H1 (cell line): Measurements from ENCODE around the gene CABP4. TPM values are rescaled to one million over a fixed set of nuclear protein-coding genes. Genes with fewer than 3 reads are reported as not detected.

Experiments
- CTCF ChIA-PET: fragments of 300-600 bp; sonication (Branson Sonifier 250); formaldehyde crosslinking; loops from one replicate; lab custom pipeline; 2021; ENCODE audit not compliant: partially characterized antibody; lab: Charles Lee
- POLR2A ChIA-PET: fragments of 300-600 bp; sonication (Branson Sonifier 250); formaldehyde crosslinking; loops from one replicate; lab custom pipeline; 2021; ENCODE audit warnings: inconsistent platforms; ENCODE audit not compliant: partially characterized antibody; lab: Charles Lee
- DNase-seq, 2 experiments: peaks; one replicate each; pipeline versions ENCODE4 v3.0.0 to v3.0.0-alpha.2; 2010 to 2022; ENCODE audit warnings: low spot score in 2 of 2, low read depth in 1 of 2, mixed read lengths in 1 of 2
- FAIRE-seq: peaks from 2 replicates; lab custom pipeline; 2011; peaks lifted over from hg19 to GRCh38; lab: Jason Lieb, UNC
- H2AFZ ChIP-seq: 2 replicates; pipeline ENCODE4 v1.8.1; 2012; ENCODE audit warnings: low read length, inconsistent platforms
- H2AK5ac ChIP-seq: 2 replicates; pipeline ENCODE4 v1.6.1; 2013; ENCODE audit warnings: low read depth, low read length
- H2BK120ac ChIP-seq: replicated peaks from 2 replicates; pipeline ENCODE3; 2013; ENCODE audit warnings: low read depth, low read length, inconsistent platforms
- H2BK12ac ChIP-seq: 2 replicates; pipeline ENCODE4 v1.6.1; 2013; ENCODE audit warnings: low read depth, low read length
- H2BK15ac ChIP-seq: 2 replicates; pipeline ENCODE4 v1.6.1; 2013; ENCODE audit warnings: low read length
- H2BK20ac ChIP-seq: 2 replicates; pipeline ENCODE4 v1.6.1; 2013; ENCODE audit warnings: low read length
- H2BK5ac ChIP-seq: 2 replicates; pipeline ENCODE4 v1.6.1; 2013; ENCODE audit warnings: low read depth, low read length
- H3K14ac ChIP-seq: 2 replicates; pipeline ENCODE4 v1.6.1; 2013; ENCODE audit warnings: inconsistent platforms; ENCODE audit not compliant: insufficient read length
- H3K18ac ChIP-seq: 2 replicates; pipeline ENCODE4 v1.6.1; 2013; ENCODE audit warnings: low read length; ENCODE audit errors: extremely low read depth
- H3K23ac ChIP-seq: 2 replicates; pipeline ENCODE4 v1.6.1; 2013; ENCODE audit warnings: inconsistent platforms; ENCODE audit not compliant: insufficient read length
- H3K23me2 ChIP-seq: 2 replicates; pipeline ENCODE4 v1.6.1; 2013; ENCODE audit warnings: low read depth, low read length
- H3K27ac ChIP-seq: 2 replicates; pipeline ENCODE4 v1.6.1; 2011; ENCODE audit warnings: low read depth, low read length, inconsistent platforms
- H3K27me3 ChIP-seq, 4 experiments: replicated peaks in 1 of 4; 1 replicate in 1 of 4; 2 replicates in 3 of 4; pipeline versions ENCODE4 v1.6.1 to v1.8.1; 2011 to 2013; ENCODE audit warnings: low read length in 3 of 4, mild to moderate bottlenecking in 3 of 4, inconsistent platforms in 2 of 4, mixed read lengths in 2 of 4, moderate library complexity in 1 of 4; ENCODE audit not compliant: control insufficient read depth in 3 of 4, insufficient read depth in 3 of 4; ENCODE audit errors: extremely low read depth in 1 of 4
- H3K36me3 ChIP-seq, 4 experiments: 2 replicates each; pipeline versions ENCODE4 v1.6.1 to v1.8.1; 2011 to 2013; ENCODE audit warnings: mild to moderate bottlenecking in 4 of 4, low read length in 3 of 4, moderate library complexity in 2 of 4, control low read depth in 1 of 4, inconsistent platforms in 1 of 4; ENCODE audit not compliant: insufficient read depth in 4 of 4, control insufficient read depth in 2 of 4
- H3K4ac ChIP-seq: replicated peaks from 2 replicates; pipeline ENCODE3; 2013; ENCODE audit warnings: low read length, low read depth, mixed read lengths, inconsistent platforms; ENCODE audit not compliant: insufficient read length
- H3K4me1 ChIP-seq, 4 experiments: replicated peaks in 1 of 4; 1 replicate in 1 of 4; 2 replicates in 3 of 4; pipeline versions ENCODE4 v1.6.1 to v1.8.1; 2011 to 2013; ENCODE audit warnings: low read length in 3 of 4, inconsistent platforms in 2 of 4, mixed read lengths in 1 of 4; ENCODE audit not compliant: insufficient read depth in 4 of 4, control insufficient read depth in 3 of 4
- H3K4me2 ChIP-seq, 2 experiments: 2 replicates each; pipeline versions ENCODE4 v1.6.1 to v1.8.1; 2011 to 2013; ENCODE audit warnings: low read depth in 2 of 2, low read length in 2 of 2, control low read depth in 1 of 2, inconsistent platforms in 1 of 2, mild to moderate bottlenecking in 1 of 2; ENCODE audit not compliant: insufficient read depth in 1 of 2
- H3K4me3 ChIP-seq, 4 experiments: fragments of 200-600, 300-600 bp in 1 of 4; sonication (generic), shearing (Covaris generic), sonication (Bioruptor Twin) in 1 of 4; 2 replicates each; pipeline versions ENCODE4 v1.5.1 to v1.8.1; 2011 to 2016; ENCODE audit warnings: low read length in 4 of 4, low read depth in 3 of 4, control low read depth in 2 of 4, inconsistent platforms in 2 of 4, mild to moderate bottlenecking in 2 of 4, mixed read lengths in 1 of 4, moderate library complexity in 1 of 4; ENCODE audit not compliant: insufficient read depth in 2 of 4; ENCODE audit errors: extremely low read depth in 1 of 4
- H3K56ac ChIP-seq: replicated peaks from 2 replicates; pipeline ENCODE3; 2013; ENCODE audit warnings: low read depth, mild to moderate bottlenecking, mixed read lengths, low read length, inconsistent platforms; ENCODE audit not compliant: insufficient read length
- H3K79me1 ChIP-seq: 2 replicates; pipeline ENCODE4 v1.6.1; 2013; ENCODE audit warnings: low read depth, low read length, control low read depth
- H3K79me2 ChIP-seq, 2 experiments: 2 replicates each; pipeline versions ENCODE4 v1.6.1 to v1.8.1; 2012 to 2013; ENCODE audit warnings: low read length in 2 of 2, mild to moderate bottlenecking in 2 of 2, inconsistent platforms in 1 of 2; ENCODE audit not compliant: insufficient read depth in 2 of 2, control insufficient read depth in 1 of 2
- H3K9ac ChIP-seq, 4 experiments: replicated peaks in 1 of 4; 1 replicate in 1 of 4; 2 replicates in 3 of 4; pipeline versions ENCODE4 v1.6.1 to v1.8.1; 2011 to 2013; ENCODE audit warnings: low read depth in 3 of 4, low read length in 3 of 4, control low read depth in 2 of 4, mild to moderate bottlenecking in 2 of 4, moderate library complexity in 2 of 4, inconsistent platforms in 1 of 4; ENCODE audit errors: extremely low read depth in 1 of 4
- H3K9me3 ChIP-seq, 2 experiments: 2 replicates each; pipeline versions ENCODE4 v1.6.1 to v1.8.1; 2012 to 2013; ENCODE audit warnings: mild to moderate bottlenecking in 2 of 2, moderate library complexity in 2 of 2, control low read depth in 1 of 2, inconsistent platforms in 1 of 2, low read depth in 1 of 2, low read length in 1 of 2, mixed read lengths in 1 of 2; ENCODE audit not compliant: insufficient read depth in 2 of 2
- H4K20me1 ChIP-seq, 2 experiments: replicated peaks in 1 of 2; 2 replicates each; pipeline versions ENCODE3 to v1.8.1; 2011 to 2013; ENCODE audit warnings: inconsistent platforms in 2 of 2, low read length in 2 of 2, mild to moderate bottlenecking in 1 of 2; ENCODE audit not compliant: insufficient read depth in 2 of 2, control insufficient read depth in 1 of 2
- H4K5ac ChIP-seq: 2 replicates; pipeline ENCODE4 v1.6.1; 2013; ENCODE audit warnings: low read length, low read depth, mixed read lengths, inconsistent platforms; ENCODE audit not compliant: insufficient read length
- H4K8ac ChIP-seq: 2 replicates; pipeline ENCODE4 v1.8.0; 2013; ENCODE audit warnings: mild to moderate bottlenecking, moderate library complexity, low read length, inconsistent platforms; ENCODE audit not compliant: insufficient read depth; ENCODE audit errors: extremely low read depth
- H4K91ac ChIP-seq: replicated peaks from 2 replicates; pipeline ENCODE3; 2013; ENCODE audit warnings: low read length, mixed read lengths, inconsistent platforms; ENCODE audit not compliant: insufficient read length
- BACH1 ChIP-seq: IDR thresholded peaks from 2 replicates; pipeline ENCODE4 v1.6.1; 2012; ENCODE audit warnings: low read length, improper control_type of control experiment
- CREB1 ChIP-seq: IDR thresholded peaks from 2 replicates; pipeline ENCODE4 v1.6.1; 2012; ENCODE audit warnings: inconsistent platforms
- CTBP2 ChIP-seq: IDR thresholded peaks from 2 replicates; pipeline ENCODE4 v1.7.0; 2011; ENCODE audit warnings: borderline replicate concordance, mild to moderate bottlenecking, moderate library complexity, mixed read lengths, low read length; ENCODE audit not compliant: insufficient read depth, insufficient read length
- JUND ChIP-seq: IDR thresholded peaks from 2 replicates; pipeline ENCODE4 v1.6.1; 2011; ENCODE audit warnings: mild to moderate bottlenecking, improper control_type of control experiment, low read length
- KDM4A ChIP-seq: IDR thresholded peaks from one replicate; pipeline ENCODE4 v1.7.1; 2012; ENCODE audit warnings: low read depth, mild to moderate bottlenecking, moderate library complexity, low read length, inconsistent platforms; ENCODE audit not compliant: severe bottlenecking
- MAFK ChIP-seq: IDR thresholded peaks from 2 replicates; pipeline ENCODE4 v1.6.1; 2012; ENCODE audit warnings: low read depth, mild to moderate bottlenecking, improper control_type of control experiment, low read length
- RBBP5 ChIP-seq: IDR thresholded peaks from 2 replicates; pipeline ENCODE4 v1.7.1; 2012; ENCODE audit warnings: low read depth, mild to moderate bottlenecking, inconsistent platforms, low read length, moderate library complexity, borderline replicate concordance
- WGBS, 2 experiments: shearing (Covaris generic) in 1 of 2; methylation state at CpG; one replicate each; pipeline versions ENCODE4 v1.1.6 to v1.1.7; 2013 to 2015; ENCODE audit warnings: low lambda C conversion rate in 2 of 2, mixed read lengths in 2 of 2, inconsistent platforms in 1 of 2, low coverage in 1 of 2, missing lambda C conversion rate in 1 of 2; ENCODE audit not compliant: insufficient replicate concordance in 2 of 2, insufficient coverage in 1 of 2, insufficient read length in 1 of 2; ENCODE audit errors: extremely low coverage in 1 of 2, missing lambda C conversion rate in 1 of 2; 5-methylcytosine and 5-hydroxymethylcytosine counted together
- polyA plus RNA-seq, 7 experiments: library from polyadenylated mRNA; depleted of rRNA in 3 of 7; stranded (reverse) in 5 of 7; unstranded in 2 of 7; fragments of >200 nt in 5 of 7; fragments of 200-250 nt in 2 of 7; gene quantifications; 1 replicate in 5 of 7; 2 replicates in 1 of 7; 4 replicates in 1 of 7; pipeline versions ENCODE4 v1.2.1 to v1.2.3, GENCODE V29; 2011 to 2013; ENCODE audit warnings: missing spikeins in 2 of 7, mixed read lengths in 2 of 7
- total RNA-seq: library from RNA; stranded (reverse); fragmentation: NEBNext Ultra II Directional; extraction: Animal tissue kit (Norgen Biotek cat#: 25700); gene quantifications from 2 replicates; pipeline ENCODE4 v1.2.1, GENCODE V29; 2021
- TF ChIP-seq, protein P1 (sequence below): IDR thresholded peaks from 2 replicates; pipeline ENCODE4 v1.6.1; 2012; ENCODE audit warnings: inconsistent platforms

CABP4 gene
- total and polyA plus RNA-seq, 2 of the 8 experiments (the other 6 are each of a cell fraction or from before 2014, with no cell fraction given) = not detected

GRCh38 chr11:67507242-67507863 is 52.2 kb downstream of the CABP4 start:
- Histone ChIP-seq H2AK5ac (no peak overlapping the region), H2BK20ac (no peak overlapping the region), H3K79me2 (0 out of 4 replicates have a peak, but pooled peaks cover 0 to 8% of the 10 kb centered on the region in 2 experiments), H4K5ac (no peak overlapping the region), H2AFZ (0 out of 2 replicates have a peak overlapping the region, but pooled peaks have one; percentile 16), H3K23me2 (peaks cover 23% of the 10 kb centered on the region), H2BK12ac (peak overlapping the region; percentile 75; the same call in 1 of the 2 replicates), H4K20me1 (peaks cover 3 to 15% of the 10 kb centered on the region in 2 experiments), H3K4me2 (peak overlapping the region; percentile 66 to 84), H3K79me1 (no peaks in the 10 kb centered on the region), H2BK15ac (no peak overlapping the region), H3K14ac (no peak overlapping the region), H2BK5ac (no peak overlapping the region), H3K9me3 (no peaks in the 10 kb centered on the region), H2BK120ac (no peak overlapping the region), H3K9ac (peak overlapping the region; percentile 46 to 52 (median 48); a peak in 4 of 7 replicates), H3K23ac (no peak overlapping the region), H4K8ac (peak overlapping the region; percentile 51; the same call in 1 of the 2 replicates), H3K4me3 (peak overlapping the region; percentile 62 to 84 (median 62)), H3K18ac (0 out of 2 replicates have a peak overlapping the region, but pooled peaks have one; percentile 32), H3K27ac (peak overlapping the region; percentile 70), H3K4me1 (peaks cover 0 to 30% (median 10%) of the 10 kb centered on the region in 4 experiments; a peak in 6 of 7 replicates), H3K27me3 (peaks cover 0 to 8% (median 5%) of the 10 kb centered on the region in 4 experiments; a peak in 3 of 7 replicates), H3K36me3 (no peaks in the 10 kb centered on the region; a peak in 2 of 8 replicates), H3K56ac (no peak overlapping the region), H3K4ac (no peak overlapping the region), H4K91ac (no peak overlapping the region)
- ChIA-PET CTCF (interaction anchor here (1.2 to 2.0 kb wide), 2 partner anchors 120 to 150 kb away, joined by 4 to 8 read pairs; no protein-coding TSS in a partner anchor), POLR2A (interaction anchor here (0.8 to 1.0 kb wide), 4 partner anchors 9 to 42 kb away, joined by 3 to 5 read pairs (median 4); no protein-coding TSS in a partner anchor)
- TF ChIP-seq BACH1 = no peak
- TF ChIP-seq JUND = no peak
- TF ChIP-seq CREB1 = 0 out of 2 replicates have a peak, but pooled peaks have one; percentile 7
- no peak for TF ChIP-seq RBBP5
- TF ChIP-seq, protein P1, sequence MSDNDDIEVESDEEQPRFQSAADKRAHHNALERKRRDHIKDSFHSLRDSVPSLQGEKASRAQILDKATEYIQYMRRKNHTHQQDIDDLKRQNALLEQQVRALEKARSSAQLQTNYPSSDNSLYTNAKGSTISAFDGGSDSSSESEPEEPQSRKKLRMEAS = no peak
- no peak for TF ChIP-seq MAFK
- TF ChIP-seq KDM4A = no peak
- no peak for TF ChIP-seq CTBP2
- DNase-seq = no peak
- no peak for FAIRE-seq
- 21% methylated on average over 33 of the region's 33 CpGs; no CpG with 5 or more reads in 1 of the 2 experiments for WGBS, 2 experiments
